ENCODE results near the gene KLHL24. TPM values are rescaled to one million over a fixed set of nuclear protein-coding genes. Genes with fewer than 3 reads are reported as not detected.

KLHL24 gene
- total RNA-seq, 4 donors from 2014 or later = 47.2 to 99.5 (median 80.3) TPM

- no peak for TF ChIP-seq CTCF (IDR thresholded peaks at IDR 0.05)
- no peak for DNase-seq (ENCODE audit: low spot score)
- no peak for ATAC-seq (ENCODE audit: low FRiP score)
These were observed 15.1 kb downstream of the KLHL24 start for GRCh38 chr3:183650554-183650953.

- ATAC-seq (ENCODE audit: low FRiP score) (no peak), DNase-seq (ENCODE audit: low spot score) (no peak)
- no peak for TF ChIP-seq CTCF (IDR thresholded peaks at IDR 0.05)
These were observed 18.0 kb downstream of the KLHL24 start for GRCh38 chr3:183653209-183654064.

- no peak for DNase-seq (ENCODE audit: low spot score)
- ATAC-seq (ENCODE audit: low FRiP score) = no peak
- no peak for TF ChIP-seq CTCF (IDR thresholded peaks at IDR 0.05)
These were observed 19.3 kb downstream of the KLHL24 start for GRCh38 chr3:183654727-183655126.

- DNase-seq (ENCODE audit: low spot score) (no peak), ATAC-seq (ENCODE audit: low FRiP score) (no peak)
- TF ChIP-seq CTCF (IDR thresholded peaks at IDR 0.05) = no peak
These were observed 26.7 kb downstream of the KLHL24 start for GRCh38 chr3:183662099-183662498.

GRCh38 chr3:183664913-183665381 is 29.5 kb downstream of the KLHL24 start:
- TF ChIP-seq CTCF (IDR thresholded peaks at IDR 0.05) = no peak
- ATAC-seq (ENCODE audit: low FRiP score) = no peak

GRCh38 chr3:183680061-183680460 is 44.6 kb downstream of the KLHL24 start:
- DNase-seq (ENCODE audit: low spot score) = no peak
- TF ChIP-seq CTCF (IDR thresholded peaks at IDR 0.05) = no peak
- no peak for ATAC-seq (ENCODE audit: low FRiP score)

More at GRCh38 chr3:183664913-183665381, 29.5 kb downstream of the KLHL24 start:
- DNase-seq (ENCODE audit: low spot score) = no peak

- no peak for ATAC-seq (ENCODE audit: low FRiP score)
- DNase-seq (ENCODE audit: low spot score) = no peak
- TF ChIP-seq CTCF (IDR thresholded peaks at IDR 0.05) = no peak
These were observed 52.3 kb downstream of the KLHL24 start for GRCh38 chr3:183687705-183688104.

All from omental fat pad (tissue), 4 donors.